HG03457 (cell line): ENCODE data around the gene OR6S1.
"Not testable (repeated sequence)": the region's sequence is repeated elsewhere in the genome, so short reads cannot be mapped to it uniquely, and the experiment has no call there.

ENCODE experiments used
- ATAC-seq: cut with Tn5 transposase; IDR thresholded peaks from one replicate; pipeline ENCODE4 v1.9.1; 2021; ENCODE audit warnings: moderate number of reproducible peaks; ENCODE audit not compliant: unreplicated experiment

The OR6S1 gene

DNA sequence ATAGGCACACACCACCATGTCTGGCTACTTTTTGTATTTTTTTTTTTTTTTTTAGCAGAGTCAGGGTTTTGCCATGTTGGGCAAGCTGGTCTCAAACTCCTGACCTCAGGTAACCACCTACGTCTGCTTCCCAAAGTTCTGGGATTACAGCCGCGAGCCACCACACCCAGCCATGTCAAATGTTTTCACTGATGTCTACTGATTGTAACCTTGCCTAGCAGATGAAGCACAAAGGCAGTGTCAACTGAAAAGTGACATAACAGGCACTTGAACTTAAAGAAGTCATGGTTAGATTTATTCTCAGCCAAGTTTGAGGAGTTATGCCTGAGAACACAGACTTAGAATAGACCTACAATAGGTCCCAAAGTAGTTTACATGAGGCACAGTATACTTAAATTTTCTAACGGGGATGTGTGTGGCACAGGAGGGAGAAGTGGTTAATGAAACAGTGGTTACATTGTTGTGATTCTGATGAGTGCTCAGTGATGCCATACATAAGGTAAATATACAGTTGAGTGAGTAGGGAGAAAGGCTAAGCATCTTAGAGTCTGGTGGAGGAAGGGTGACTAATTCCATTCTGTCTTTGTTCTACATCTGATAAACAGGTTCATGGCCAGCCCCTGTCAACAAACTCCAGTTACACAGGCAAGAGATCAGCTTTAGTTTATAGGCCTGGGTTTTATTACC, 30.2 kb upstream of the OR6S1 start:
- no peak for ATAC-seq

DNA sequence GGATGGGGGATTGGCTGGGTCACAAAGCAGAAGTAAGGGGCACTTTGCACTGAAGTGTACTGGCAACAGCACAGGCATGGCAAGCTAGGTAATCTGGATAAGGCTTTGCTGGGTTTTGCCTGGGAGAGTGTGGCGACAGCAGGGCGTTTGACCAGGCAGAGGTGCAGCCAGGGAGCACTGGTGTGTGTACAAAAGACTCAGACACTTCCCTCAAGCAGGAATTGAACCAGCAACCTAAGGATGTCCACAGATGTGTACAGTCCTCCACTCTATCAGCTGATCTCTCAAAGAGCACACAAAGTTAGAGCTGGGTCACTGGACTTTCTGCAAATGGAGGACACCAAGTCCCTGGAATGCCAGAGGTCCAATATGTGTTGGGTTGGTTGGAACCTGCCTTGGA, 27.5 kb upstream of the OR6S1 start:
- no peak for ATAC-seq

DNA sequence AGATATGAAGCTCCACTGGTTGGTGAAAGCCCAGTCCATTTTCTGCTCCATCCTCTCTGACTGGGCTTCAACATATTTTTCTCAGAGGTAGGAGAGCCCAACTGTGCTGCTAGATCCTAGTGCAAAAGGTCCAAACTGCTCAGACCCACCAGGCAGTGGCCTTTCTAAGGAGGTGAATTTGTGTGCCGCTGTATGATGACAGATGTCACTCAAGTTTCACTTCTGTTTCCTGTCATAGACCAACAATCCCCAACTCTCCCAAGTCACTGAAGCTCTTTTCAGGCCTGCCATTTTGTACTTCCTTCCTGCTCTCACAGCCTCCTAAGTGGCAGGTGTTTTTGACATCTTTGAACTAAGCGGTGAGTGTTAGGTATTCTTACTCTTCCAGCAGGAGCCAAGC, 26.5 kb upstream of the OR6S1 start:
- ATAC-seq = peak; percentile 63

DNA sequence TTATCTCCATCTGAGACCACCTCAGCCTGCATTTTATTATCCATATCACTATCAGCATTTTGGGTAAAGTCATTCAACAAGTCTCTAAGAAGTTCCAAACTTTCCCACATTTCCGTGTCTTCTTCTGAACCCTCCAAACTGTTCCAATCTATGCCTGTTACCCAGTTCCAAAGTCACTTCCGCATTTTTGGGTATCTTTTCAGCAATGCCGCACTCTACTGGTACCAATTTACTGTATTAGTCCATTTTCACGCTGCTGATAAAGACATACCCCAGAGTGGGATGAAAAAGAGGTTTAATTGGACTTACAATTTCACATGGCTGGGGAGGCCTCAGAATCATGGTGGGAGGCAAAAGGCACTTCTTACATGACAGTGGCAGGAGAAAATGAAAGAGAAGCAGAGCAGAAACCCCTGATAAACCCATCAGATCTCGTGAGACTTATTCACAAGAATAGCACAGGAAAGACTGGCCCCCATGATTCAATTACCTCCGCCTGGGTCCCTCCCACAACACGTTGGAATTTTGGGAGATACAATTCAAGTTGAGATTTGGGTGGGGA, 25.0 kb upstream of the OR6S1 start:
- not testable (repeated sequence) for ATAC-seq

DNA sequence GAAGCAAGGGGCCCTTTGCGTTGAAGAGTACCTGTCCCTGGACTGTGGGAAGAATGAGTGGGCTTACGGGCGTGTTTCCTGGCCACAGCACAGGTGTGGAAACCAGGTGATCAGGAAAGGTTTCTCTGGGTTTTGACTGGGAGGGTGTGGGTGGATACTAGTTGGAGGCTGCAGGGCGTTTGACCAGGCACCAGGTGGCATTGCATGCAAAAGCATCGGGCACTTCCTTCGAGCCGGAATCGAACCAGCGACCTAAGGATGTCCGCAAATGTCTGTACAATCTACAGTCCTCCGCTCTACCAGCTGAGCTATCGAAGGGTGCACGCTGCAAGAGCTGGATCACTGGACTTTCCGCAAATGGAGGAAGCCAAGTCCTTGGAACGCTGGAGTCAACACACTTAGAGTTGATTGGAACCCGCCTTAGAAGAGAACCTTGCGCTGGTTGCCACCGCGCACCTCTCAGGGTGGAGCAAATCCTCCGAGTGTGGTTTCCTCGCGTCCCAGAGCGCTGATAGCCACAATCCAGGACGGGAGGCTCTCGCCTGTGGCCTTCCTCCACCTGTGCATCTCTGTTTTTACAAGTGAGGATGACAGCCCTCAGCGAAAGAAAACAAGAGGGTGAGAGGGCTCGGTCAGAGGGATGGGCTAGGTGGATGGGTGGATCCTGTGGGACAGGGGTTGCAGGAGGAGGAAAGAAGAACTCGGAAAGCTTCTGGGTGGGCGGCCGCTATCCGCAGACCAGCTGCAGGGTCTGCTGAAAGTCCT, 21.7 kb upstream of the OR6S1 start:
- ATAC-seq = peak; percentile 46

DNA sequence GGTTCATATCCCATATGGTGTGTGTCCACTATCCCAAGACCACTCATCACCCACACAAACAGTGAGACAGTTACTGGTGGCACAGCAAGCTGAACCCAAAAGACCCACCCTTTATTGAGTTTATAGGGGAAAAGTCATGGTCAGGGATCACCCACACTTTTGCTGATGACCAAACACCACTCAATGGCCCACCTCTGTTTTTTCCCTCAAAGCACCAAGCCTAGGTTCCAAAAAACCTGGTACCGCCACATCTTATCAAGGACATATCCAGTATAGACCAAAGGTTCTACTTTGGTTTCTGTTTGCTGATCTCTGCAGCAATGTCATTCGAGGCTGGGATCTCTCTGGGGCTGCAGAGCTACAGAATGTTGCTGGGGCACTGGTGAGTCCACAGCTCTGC, 19.7 kb upstream of the OR6S1 start:
- no peak for ATAC-seq

DNA sequence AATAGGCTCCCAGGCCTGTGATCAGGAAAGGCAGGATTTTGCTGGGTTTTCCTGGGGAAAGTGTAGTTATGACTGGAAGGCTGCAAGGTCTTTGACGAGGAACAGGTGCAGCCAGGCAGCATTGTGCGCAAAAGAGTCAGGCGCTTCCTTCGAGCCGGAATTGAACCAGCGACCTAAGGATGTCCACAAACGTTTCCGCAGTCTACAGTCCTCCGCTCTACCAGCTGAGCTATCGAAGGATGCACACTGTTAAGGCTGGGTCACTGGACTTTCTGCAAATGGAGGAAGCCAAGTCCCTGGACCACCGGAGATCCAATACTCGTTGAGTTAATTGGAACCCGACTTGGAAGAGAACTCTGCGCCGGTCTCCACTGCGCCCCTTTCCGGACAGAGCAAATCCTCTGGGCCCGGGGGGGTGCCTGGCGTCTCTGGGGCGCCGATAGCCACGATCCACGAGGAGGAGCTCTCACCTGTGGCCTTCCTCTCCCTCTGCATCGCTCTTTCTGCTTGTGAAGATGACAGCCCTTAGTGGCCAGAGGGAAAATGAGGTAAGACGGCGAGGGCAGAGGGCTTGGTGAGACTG, 18.4 kb upstream of the OR6S1 start:
- no peak for ATAC-seq

DNA sequence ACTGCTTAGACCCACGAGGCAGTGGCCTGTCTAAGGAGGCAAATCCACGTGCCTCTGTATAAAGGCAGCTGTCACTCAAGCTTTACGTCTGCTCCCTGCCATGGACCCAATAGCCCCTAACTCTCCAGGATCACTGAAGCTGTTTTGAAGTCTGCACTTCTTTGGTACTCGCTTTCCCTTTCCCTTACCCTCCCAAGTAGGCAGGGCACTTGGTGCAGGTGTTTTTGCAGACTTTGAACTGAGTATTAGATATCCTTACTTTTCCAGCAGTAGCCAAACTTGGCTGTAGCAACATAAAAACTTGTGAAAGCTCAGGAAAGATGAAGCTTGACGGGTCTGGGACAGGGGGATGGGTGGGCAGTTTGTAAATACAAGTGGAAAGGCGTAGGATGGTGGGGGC, 17.8 kb upstream of the OR6S1 start:
- no peak for ATAC-seq

DNA sequence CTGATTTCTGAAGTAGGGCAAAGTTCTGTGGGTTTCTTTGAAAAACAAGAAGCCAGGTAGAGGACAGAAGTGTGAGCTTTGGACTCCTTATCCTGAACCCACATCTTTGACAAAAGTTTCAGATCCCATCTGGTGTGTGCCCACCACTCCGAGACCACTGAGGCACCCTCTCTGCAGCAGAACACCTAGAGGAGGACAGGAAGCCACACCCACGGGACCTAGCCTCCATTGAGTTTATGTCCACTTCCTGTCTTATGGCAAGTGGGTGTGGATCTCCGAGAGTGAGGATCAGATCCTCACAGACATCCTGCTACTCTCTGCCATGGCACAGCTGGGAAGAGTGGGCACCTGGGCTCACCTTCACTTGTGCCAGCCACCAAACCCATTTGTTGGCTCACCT, 16.8 kb upstream of the OR6S1 start:
- no peak for ATAC-seq

DNA sequence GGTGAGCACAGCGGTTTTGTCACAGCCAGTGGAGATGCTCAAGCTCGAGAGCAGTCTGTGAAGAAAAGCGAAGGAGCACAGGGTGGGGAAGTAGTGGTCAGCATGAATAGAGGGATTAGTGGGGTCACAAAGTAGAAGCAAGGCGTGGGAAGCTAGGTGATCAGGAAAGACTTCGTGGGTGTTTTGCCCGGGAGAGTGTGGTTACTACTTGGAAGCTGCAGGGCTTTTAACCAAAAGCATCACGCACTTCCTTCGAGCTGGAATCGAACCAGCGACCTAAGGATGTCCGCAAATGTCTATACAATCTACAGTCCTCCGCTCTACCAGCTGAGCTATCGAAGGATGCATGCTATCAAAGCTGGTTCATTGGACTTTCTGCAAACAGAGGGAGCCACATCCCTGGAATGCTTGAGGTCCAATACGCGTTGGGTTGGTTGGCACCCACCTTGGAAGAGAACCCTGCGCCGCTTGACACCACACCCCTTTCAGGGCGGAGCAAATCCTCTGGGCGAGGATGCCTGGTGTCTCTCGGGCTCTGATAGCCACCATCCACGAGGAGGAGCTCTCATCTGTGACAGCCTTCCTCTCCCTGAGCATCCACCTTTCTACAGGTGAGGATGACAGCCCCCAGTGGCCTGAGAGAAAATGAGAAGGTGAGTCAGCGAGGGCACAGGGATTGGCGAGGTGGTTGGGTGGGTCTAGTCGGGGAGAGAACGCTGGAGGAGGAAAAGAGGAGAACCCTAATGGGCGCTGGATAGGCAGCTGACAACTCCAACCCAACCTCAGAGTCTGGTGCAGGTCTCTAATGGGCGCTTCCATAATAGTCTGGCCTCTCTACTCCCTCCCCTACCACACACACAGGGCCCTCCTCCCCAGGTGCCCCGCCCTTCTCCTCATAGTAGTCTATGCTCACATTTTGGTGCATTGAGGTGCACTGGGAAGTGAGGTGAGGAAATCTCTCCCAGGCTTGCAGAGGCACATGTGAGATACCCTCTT, 16.0 kb upstream of the OR6S1 start:
- no peak for ATAC-seq

DNA sequence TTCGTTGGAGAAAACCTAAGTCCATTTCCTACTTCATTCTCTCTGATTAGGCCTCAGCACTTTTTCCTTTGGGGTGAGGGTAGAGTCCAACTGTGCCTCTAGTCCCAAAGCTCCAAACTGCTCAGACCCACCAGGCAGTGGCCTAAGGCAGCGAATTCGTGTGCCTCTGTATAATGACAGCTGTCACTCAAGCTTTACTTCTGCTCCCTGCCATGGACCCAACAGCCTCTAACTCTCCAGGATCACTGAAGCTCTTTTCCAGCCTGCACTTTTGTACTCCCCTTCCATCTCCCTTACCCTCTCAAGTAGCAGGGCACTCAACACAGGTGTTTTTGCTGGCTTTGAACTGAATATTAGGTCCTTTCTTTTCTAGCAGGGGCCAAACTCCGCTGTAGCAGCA, 14.8 kb upstream of the OR6S1 start:
- ATAC-seq = no peak

DNA sequence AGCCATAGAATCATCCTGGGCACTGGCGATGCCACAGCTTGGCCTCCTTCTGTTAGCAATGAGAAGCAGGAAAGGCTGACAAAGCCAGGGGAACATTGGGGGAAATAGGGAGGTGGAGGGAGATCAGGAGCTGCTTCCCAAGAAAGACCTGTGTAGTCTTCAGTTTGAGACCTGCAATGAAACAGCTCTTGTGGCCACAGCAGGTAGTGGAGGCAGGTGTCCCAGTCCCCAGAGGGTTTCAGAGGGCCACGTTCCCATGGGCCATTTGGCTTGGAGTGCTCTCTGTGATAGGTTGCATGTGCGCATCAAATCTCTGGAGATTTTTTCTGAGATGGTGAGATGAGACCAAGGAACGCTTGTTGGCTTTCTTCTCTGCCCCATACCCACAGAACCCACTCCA, 14.4 kb upstream of the OR6S1 start:
- no peak for ATAC-seq

DNA sequence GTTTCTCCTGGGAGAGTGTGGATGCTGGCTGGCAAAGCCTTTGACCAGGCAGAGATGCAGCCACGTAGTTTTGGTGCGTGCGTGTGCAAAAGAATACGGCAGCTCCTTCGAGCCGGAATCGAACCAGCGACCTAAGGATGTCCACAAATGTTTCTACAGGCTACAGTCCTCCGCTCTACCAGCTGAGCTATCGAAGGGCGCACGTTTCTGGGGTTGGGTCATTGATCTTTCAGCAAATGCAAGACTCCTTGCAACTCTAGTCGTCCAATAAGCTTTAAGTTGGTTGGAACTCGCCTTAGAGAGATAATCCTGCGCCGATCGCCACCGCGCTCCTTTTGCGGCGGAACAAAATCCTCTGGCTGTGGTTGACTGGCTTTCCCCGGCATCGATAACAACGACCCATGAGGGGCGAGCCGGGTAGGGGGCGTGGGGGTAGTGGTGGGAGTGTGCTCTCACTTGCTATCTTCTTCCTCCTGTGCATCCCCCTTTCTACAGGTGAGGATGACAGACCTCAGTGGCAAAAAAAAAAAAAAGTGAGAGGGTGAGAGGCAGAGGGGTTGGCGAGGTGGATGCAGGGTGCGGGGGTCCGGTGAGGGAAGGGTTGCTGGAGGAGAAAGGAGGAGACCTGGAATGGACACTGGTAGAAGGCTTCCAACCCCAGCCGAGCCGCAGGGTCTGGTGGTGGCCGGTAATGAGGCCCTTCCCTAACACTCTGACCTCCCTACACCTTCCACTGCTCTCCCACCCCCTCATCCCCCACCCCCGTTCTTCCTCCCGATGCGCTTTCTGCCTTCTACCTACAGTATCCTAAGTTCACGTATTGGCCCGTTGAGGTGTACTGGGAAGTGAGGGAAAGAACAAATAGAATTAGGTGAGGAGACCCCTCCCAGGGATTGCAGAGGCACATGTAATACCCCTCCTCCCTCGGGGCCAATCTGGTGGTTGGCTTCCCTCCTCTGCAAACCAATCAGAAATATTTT, 11.8 kb upstream of the OR6S1 start:
- no peak for ATAC-seq

DNA sequence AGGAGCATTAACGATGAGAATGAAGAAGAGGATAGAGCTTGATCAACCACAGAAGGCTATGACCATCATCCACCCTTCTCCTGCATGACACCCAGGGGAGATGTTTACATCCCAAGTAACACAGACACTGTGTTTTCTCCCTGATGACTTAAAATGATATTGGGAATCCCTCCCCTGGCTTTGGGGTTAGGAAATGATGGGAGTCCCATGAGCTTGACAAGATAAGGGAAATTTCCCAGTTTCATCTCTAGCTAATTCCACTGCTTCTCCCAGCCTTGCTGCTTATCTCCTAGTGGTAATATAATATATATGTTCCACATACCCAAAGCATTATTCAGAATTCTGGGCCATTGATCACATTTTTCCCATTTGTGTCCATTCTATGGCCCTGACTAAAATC, 4.0 kb upstream of the OR6S1 start:
- ATAC-seq = no peak

DNA sequence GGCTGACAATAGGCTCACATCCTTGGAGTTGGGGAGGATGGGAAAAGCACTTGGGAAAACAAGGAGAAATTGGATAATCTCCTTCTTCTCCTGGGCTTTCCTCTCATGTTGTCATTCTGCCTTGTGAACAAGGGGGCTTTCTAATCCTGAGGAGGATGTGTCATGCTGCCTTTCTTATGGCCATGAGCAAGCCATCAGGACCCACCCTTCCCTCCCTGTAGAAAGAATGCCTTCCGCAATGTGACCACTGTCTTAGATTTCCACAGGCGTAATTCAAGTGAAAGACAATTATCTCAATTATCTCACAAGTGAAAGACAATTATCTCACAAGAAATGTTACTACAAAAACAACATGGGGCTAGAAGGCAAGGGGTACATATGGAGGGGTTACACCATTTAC, 3.0 kb upstream of the OR6S1 start:
- no peak for ATAC-seq

DNA sequence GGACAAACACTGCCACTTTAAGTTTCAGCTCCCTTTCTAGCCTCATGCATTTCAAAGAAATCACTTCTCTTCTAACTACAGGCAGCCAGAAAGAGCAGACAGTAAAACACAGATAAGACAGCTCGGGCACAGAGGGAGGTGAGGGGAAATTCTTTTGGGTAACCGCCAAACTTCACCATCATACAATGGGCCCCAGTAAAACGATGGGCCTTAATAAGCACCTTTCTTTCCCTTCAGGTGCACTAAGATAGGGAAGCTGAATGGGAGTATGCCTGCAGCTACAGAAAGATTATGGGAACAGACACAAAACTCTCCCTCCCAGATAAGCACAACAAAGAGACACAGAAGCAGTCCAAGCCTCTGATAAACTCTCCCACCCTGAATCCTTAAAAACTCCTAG, 1.3 kb upstream of the OR6S1 start:
- not testable (repeated sequence) for ATAC-seq

DNA sequence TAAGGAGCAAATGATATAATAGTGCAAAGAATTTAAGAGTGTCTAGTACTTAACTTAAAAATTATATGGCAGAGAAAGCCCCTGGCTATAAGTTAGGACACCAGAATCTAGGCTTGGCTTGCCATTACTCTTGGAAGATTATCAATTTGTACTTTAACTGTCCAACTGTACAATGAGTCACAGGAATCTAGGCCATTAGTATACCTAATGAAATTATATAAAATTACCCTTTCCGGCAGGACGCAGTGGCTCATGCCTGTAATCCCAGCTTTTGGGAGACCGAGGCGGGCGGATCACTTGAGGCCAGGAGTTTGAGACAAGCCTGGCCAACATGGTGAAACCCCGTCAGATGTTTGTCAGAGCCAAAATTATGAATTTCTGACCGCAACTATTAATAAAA, 691 bp upstream of the OR6S1 start:
- ATAC-seq = no peak

DNA sequence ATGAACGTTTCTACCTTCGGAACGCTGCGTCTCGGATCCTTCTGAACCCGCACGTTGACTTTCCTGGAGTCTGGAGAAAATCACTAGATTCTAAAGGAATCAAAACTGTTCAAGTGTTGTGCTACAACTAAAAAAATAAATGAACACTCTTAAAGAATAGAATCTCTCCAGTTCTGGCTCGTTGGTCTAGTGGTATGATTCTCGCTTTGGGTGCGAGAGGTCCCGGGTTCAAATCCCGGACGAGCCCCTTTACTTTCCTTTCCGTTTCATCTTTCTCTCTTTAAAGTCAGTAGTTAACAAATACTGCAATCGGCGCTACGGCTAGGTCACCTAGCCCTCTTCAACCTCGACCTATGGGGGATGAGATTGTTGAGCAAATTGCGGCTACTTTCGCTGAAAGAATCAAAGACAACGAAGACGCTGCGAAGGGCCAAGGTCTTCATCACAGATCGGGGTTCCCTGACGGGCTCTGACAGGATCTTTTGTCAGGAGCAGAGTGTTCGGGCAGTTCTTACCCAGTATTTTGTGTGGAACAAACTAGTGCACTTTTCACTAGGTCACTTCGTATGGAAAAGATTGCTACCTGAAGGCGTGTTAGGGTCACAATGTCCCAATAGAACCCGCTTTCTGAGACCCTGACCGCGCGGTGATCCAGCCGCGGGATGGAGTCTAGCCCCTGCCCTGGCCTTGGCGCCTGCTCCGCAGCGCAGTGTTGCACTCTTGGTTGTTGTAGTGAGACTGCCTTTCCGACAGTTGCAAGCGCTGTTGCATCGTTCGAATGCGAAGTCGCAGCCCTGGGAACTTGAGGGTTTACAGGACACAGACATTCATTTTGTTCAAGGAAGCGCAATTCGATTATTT, 8.4 kb downstream of the OR6S1 start:
- ATAC-seq = peak; percentile 47

DNA sequence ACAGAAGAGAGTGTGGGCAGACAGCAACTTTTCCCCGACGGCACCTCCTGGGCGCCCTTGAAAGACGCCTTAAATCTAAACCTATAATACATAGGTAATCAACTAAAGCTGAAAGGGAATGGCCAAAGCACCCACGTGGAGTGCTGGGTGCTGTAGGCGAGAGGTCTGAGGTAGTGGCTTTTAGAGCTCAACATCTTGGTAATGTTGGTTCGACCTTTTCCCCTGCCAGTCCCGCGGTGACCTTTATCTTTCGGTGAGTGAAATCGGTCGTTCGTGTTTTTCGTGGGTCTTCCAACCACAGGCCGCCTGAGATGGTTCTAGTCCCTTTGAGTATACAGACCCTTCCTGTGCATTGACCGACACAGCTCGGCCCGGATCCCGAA, 9.1 kb downstream of the OR6S1 start:
- peak; percentile 5 for ATAC-seq
